Activated effector memory CD4-positive, alpha-beta T cell treated with anti-CD3 and anti-CD28 coated beads, Interleukin-2, amount 50 U/mL, for 16 hours (primary cell): ENCODE data around the gene HMGN5.

Experiments used
- DNase-seq: peaks from one replicate; pipeline ENCODE4 v3.0.0-alpha.2; 2020

Gene HMGN5

DNA sequence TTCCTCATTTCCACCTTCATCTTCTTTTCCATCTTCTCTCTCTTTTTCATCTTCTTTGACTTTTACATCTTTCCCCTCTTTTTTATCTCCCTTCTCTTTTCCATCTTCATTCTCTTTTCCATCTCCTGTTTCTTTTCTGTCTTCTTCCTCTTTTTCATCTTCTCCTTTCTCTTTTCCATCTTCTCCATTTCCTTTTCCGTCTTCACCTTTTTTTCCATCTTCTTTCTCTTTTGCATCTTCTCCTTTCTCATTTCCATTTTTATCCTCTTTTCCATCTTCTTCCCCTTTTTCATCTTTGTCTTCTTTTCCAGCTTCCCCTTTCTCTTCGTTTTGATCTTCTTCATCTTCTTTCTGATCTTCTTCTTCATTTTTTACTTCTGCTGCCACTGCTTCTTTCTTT is 87.0 kb downstream of the HMGN5 start:
- no peak for DNase-seq

DNA sequence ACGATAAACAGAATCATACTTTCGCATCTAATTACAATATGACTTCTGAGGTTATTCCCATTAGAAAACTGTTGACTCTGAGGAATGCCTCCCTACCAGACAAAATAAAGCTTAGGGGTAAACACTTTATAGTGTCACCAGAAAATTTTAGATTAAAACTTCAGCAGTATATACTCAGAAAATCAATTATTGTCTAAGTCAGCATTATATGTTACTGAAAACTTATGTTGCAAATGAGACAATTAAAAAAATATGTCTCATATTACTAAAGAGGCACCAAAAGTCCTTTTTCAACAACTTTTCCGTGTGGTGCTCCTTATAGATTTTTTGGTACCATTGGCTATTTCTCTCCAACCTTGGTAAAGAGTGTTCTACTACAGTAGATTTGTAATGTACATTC is 91.4 kb downstream of the HMGN5 start:
- DNase-seq: no peak

DNA sequence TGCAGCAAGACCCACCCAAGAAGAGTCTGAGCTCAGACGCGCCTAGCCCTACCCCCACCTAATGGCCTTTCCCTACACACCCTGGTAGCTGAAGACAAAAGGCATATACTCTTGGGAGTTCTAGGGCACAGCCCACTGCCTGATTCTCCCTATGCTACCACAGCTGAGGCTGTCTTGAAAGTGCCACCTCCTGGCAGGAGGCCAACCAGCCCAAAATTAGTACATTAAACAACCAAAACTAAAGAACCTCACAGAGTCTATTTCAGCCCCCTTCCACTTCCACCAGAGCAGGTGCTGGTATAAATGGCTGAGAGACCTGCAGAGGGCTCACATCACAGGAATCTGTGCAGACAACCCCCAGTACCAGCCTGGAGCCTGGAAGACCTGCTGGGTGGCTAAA is 119.1 kb downstream of the HMGN5 start:
- no peak for DNase-seq
